CD4-positive, CD25-positive, alpha-beta regulatory T cell (primary cell): ENCODE measurements around the gene GAD2. TPM values are rescaled to one million over a fixed set of nuclear protein-coding genes. Genes with fewer than 3 reads are reported as not detected.

Experiments used
- ATAC-seq, 2 donors: fragments of 150-1000 bp; cut with Tn5 transposase; one replicate each; pipeline ENCODE4 v1.10.0; 2021; ENCODE audit warnings: low read depth in 2 of 2, moderate number of reproducible peaks in 2 of 2, moderate library complexity in 1 of 2
- DNase-seq, 3 donors: peaks; one replicate each; pipeline versions ENCODE4 v3.0.0 to v3.0.0-alpha.2; 2012 to 2022; ENCODE audit warnings: mixed read lengths in 1 of 3
- H3K27ac ChIP-seq: one replicate; pipeline ENCODE4 v1.7.0; 2013; ENCODE audit warnings: mild to moderate bottlenecking, low read length; ENCODE audit not compliant: insufficient read depth, poor library complexity, severe bottlenecking
- H3K27me3 ChIP-seq: one replicate; pipeline ENCODE4 v1.7.0; 2013; ENCODE audit warnings: low read length; ENCODE audit not compliant: control insufficient read depth, insufficient read depth
- H3K36me3 ChIP-seq: one replicate; pipeline ENCODE4 v1.7.0; 2013; ENCODE audit warnings: mild to moderate bottlenecking, low read length, moderate library complexity; ENCODE audit not compliant: control insufficient read depth, insufficient read depth
- H3K4me1 ChIP-seq: 2 replicates; pipeline ENCODE4 v1.7.0; 2013; ENCODE audit warnings: mild to moderate bottlenecking, low read length; ENCODE audit not compliant: insufficient read depth, control insufficient read depth, poor library complexity, severe bottlenecking
- H3K4me3 ChIP-seq: one replicate; pipeline ENCODE4 v1.7.0; 2013; ENCODE audit warnings: low read depth, mild to moderate bottlenecking, low read length, moderate library complexity
- H3K9me3 ChIP-seq, 2 experiments: 1 replicate in 1 of 2; 2 replicates in 1 of 2; pipeline ENCODE4 v1.7.0; 2013; ENCODE audit warnings: low read length in 2 of 2, mild to moderate bottlenecking in 1 of 2, moderate library complexity in 1 of 2; ENCODE audit not compliant: control insufficient read depth in 2 of 2
- H3K27ac Mint-ChIP-seq, 3 donors: one replicate each; pipeline ENCODE4 v1.8.0; 2020 to 2022; ENCODE audit warnings: mild to moderate bottlenecking in 3 of 3, mixed read lengths in 3 of 3, moderate library complexity in 2 of 3
- H3K27me3 Mint-ChIP-seq: one replicate; pipeline ENCODE4 v1.8.0; 2022; ENCODE audit warnings: mild to moderate bottlenecking, mixed read lengths
- H3K36me3 Mint-ChIP-seq: one replicate; pipeline ENCODE4 v1.8.0; 2020; ENCODE audit warnings: mixed read lengths
- H3K4me1 Mint-ChIP-seq, 4 donors: one replicate each; pipeline ENCODE4 v1.8.0; 2020 to 2022; ENCODE audit warnings: mixed read lengths in 4 of 4, mild to moderate bottlenecking in 1 of 4
- H3K4me3 Mint-ChIP-seq, 4 donors: one replicate each; pipeline ENCODE4 v1.8.0; 2020 to 2022; ENCODE audit warnings: mild to moderate bottlenecking in 4 of 4, mixed read lengths in 4 of 4, moderate library complexity in 3 of 4
- H3K9me3 Mint-ChIP-seq, 7 donors: one replicate each; pipeline ENCODE4 v1.8.0; 2020 to 2022; ENCODE audit warnings: mixed read lengths in 7 of 7, mild to moderate bottlenecking in 3 of 7, moderate library complexity in 2 of 7
- polyA plus RNA-seq, 4 donors: library from polyadenylated mRNA; unstranded; fragments of 300-500 nt; fragmentation: Illumina TruSeq; gene quantifications; one replicate each; pipeline ENCODE4 v1.2.3, GENCODE V29; 2021
- total RNA-seq: library from RNA; stranded (reverse); gene quantifications from one replicate; pipeline ENCODE4 v1.2.3, GENCODE V29; 2022

Gene GAD2
- total RNA-seq (not detected), polyA plus RNA-seq (not detected)

- H3K36me3 ChIP-seq, result no peaks in the 10 kb centered on the region
- Mint-ChIP-seq H3K4me1 (peaks cover 5 to 40% (median 8%) of the 10 kb centered on the region in 4 donors), H3K27ac (no peak within 1 kb of the TSS), H3K4me3 (peak within 1 kb of the TSS in 3 of 4 donors; percentile 59 to 78 (median 70)), H3K36me3 (no peaks in the 10 kb centered on the region), H3K9me3 (peaks cover 0 to 4% (median 0%) of the 10 kb centered on the region in 7 donors), H3K27me3 (peaks cover 94% of the 10 kb centered on the region)
- H3K4me1 ChIP-seq, result peaks cover 14% of the 10 kb centered on the region
- peaks cover 47% of the 10 kb centered on the region for H3K27me3 ChIP-seq
- no peak within 1 kb of the TSS for H3K27ac ChIP-seq
- DNase-seq (no peak), ATAC-seq (no peak)
- H3K4me3 ChIP-seq, result no peak within 1 kb of the TSS
- H3K9me3 ChIP-seq, result no peaks in the 10 kb centered on the region
These were observed at the start of gene GAD2 for GRCh38 chr10:26216585-26217395. TSS of gene GAD2 (plus strand) at chr10:26216774. CDS start at chr10:26216810, 36 bp downstream.

GRCh38 chr10:26169466-26169865 lies 47.1 kb upstream of the GAD2 start:
- Histone ChIP-seq H3K9me3 (no peaks in the 10 kb centered on the region), H3K27me3 (peaks cover 8% of the 10 kb centered on the region), H3K4me3 (no peak overlapping the region), H3K4me1 (no peaks in the 10 kb centered on the region), H3K27ac (no peak overlapping the region), H3K36me3 (no peaks in the 10 kb centered on the region)
- Mint-ChIP-seq H3K9me3 (peaks cover 0 to 2% (median 0%) of the 10 kb centered on the region in 7 donors), H3K27ac (no peak overlapping the region), H3K27me3 (peaks cover 9% of the 10 kb centered on the region), H3K4me1 (no peaks in the 10 kb centered on the region), H3K4me3 (no peak overlapping the region), H3K36me3 (no peaks in the 10 kb centered on the region)
- ATAC-seq, result no peak
- DNase-seq, result no peak

- Histone ChIP-seq H3K36me3 (no peaks in the 10 kb centered on the region), H3K4me1 (no peaks in the 10 kb centered on the region), H3K9me3 (no peaks in the 10 kb centered on the region), H3K4me3 (no peak overlapping the region), H3K27ac (no peak overlapping the region), H3K27me3 (peaks cover 8% of the 10 kb centered on the region)
- Mint-ChIP-seq H3K4me1 (no peaks in the 10 kb centered on the region), H3K4me3 (no peak overlapping the region), H3K27ac (no peak overlapping the region), H3K36me3 (no peaks in the 10 kb centered on the region), H3K9me3 (peaks cover 0 to 5% (median 0%) of the 10 kb centered on the region in 7 donors), H3K27me3 (peaks cover 9% of the 10 kb centered on the region)
- DNase-seq, result no peak
- no peak for ATAC-seq
These were observed 44.4 kb upstream of the GAD2 start for GRCh38 chr10:26172131-26172530.

- Mint-ChIP-seq H3K36me3 (no peaks in the 10 kb centered on the region), H3K27me3 (peaks cover 14% of the 10 kb centered on the region), H3K9me3 (peaks cover 0 to 5% (median 0%) of the 10 kb centered on the region in 7 donors), H3K27ac (no peak overlapping the region), H3K4me3 (no peak overlapping the region), H3K4me1 (no peaks in the 10 kb centered on the region)
- H3K36me3 ChIP-seq, result no peaks in the 10 kb centered on the region
- no peak for DNase-seq
- peaks cover 8% of the 10 kb centered on the region for H3K27me3 ChIP-seq
- H3K27ac ChIP-seq, result no peak overlapping the region
- no peak overlapping the region for H3K4me3 ChIP-seq
- no peak for ATAC-seq
- no peaks in the 10 kb centered on the region for H3K9me3 ChIP-seq
- no peaks in the 10 kb centered on the region for H3K4me1 ChIP-seq
These were observed 42.7 kb upstream of the GAD2 start for GRCh38 chr10:26173837-26174236.

- Histone ChIP-seq H3K4me1 (no peaks in the 10 kb centered on the region), H3K36me3 (no peaks in the 10 kb centered on the region), H3K27me3 (peaks cover 4% of the 10 kb centered on the region), H3K27ac (no peak overlapping the region), H3K4me3 (no peak overlapping the region), H3K9me3 (no peaks in the 10 kb centered on the region)
- no peak for DNase-seq
- Mint-ChIP-seq H3K4me3 (no peak overlapping the region), H3K36me3 (no peaks in the 10 kb centered on the region), H3K9me3 (peaks cover 0 to 5% (median 0%) of the 10 kb centered on the region in 7 donors), H3K27me3 (peaks cover 14% of the 10 kb centered on the region), H3K4me1 (no peaks in the 10 kb centered on the region), H3K27ac (no peak overlapping the region)
- ATAC-seq, result no peak
These were observed 39.2 kb upstream of the GAD2 start for GRCh38 chr10:26177341-26177740.

- no peak overlapping the region for H3K4me3 ChIP-seq
- H3K9me3 ChIP-seq, result peaks cover 0 to 1% of the 10 kb centered on the region in 2 experiments
- H3K4me1 Mint-ChIP-seq, result no peaks in the 10 kb centered on the region
- H3K9me3 Mint-ChIP-seq, result no peaks in the 10 kb centered on the region
- no peak overlapping the region for H3K4me3 Mint-ChIP-seq
- H3K36me3 ChIP-seq, result no peaks in the 10 kb centered on the region
- H3K27me3 Mint-ChIP-seq, result peaks cover 4% of the 10 kb centered on the region
- H3K36me3 Mint-ChIP-seq, result no peaks in the 10 kb centered on the region
- H3K27ac ChIP-seq, result no peak overlapping the region
- no peak overlapping the region for H3K27ac Mint-ChIP-seq
- no peaks in the 10 kb centered on the region for H3K27me3 ChIP-seq
- no peak for DNase-seq
- ATAC-seq, result no peak
- no peaks in the 10 kb centered on the region for H3K4me1 ChIP-seq
These were observed 22.3 kb upstream of the GAD2 start for GRCh38 chr10:26194275-26194674.

- H3K9me3 ChIP-seq, result no peaks in the 10 kb centered on the region
- Mint-ChIP-seq H3K9me3 (peaks cover 0 to 2% (median 0%) of the 10 kb centered on the region in 7 donors), H3K4me3 (no peak overlapping the region), H3K36me3 (no peaks in the 10 kb centered on the region), H3K27ac (no peak overlapping the region), H3K4me1 (no peaks in the 10 kb centered on the region), H3K27me3 (no peaks in the 10 kb centered on the region)
- no peak overlapping the region for H3K4me3 ChIP-seq
- peaks cover under 1% of the 10 kb centered on the region for H3K27me3 ChIP-seq
- H3K4me1 ChIP-seq, result no peaks in the 10 kb centered on the region
- H3K27ac ChIP-seq, result no peak overlapping the region
- H3K36me3 ChIP-seq, result no peaks in the 10 kb centered on the region
- ATAC-seq (no peak), DNase-seq (no peak)
These were observed 19.3 kb upstream of the GAD2 start for GRCh38 chr10:26197248-26197647.

- no peak overlapping the region for H3K27ac Mint-ChIP-seq
- peaks cover 0 to 2% (median 0%) of the 10 kb centered on the region in 7 donors for H3K9me3 Mint-ChIP-seq
These were observed 18.5 kb upstream of the GAD2 start for GRCh38 chr10:26198119-26198518.

More at GRCh38 chr10:26198119-26198518, 18.5 kb upstream of the GAD2 start:
- DNase-seq (no peak), ATAC-seq (no peak)
- Mint-ChIP-seq H3K4me3 (no peak overlapping the region), H3K27me3 (no peaks in the 10 kb centered on the region), H3K36me3 (no peaks in the 10 kb centered on the region), H3K4me1 (no peaks in the 10 kb centered on the region)
- H3K36me3 ChIP-seq, result no peaks in the 10 kb centered on the region
- no peak overlapping the region for H3K27ac ChIP-seq
- H3K27me3 ChIP-seq, result peaks cover 4% of the 10 kb centered on the region
- no peaks in the 10 kb centered on the region for H3K4me1 ChIP-seq
- no peak overlapping the region for H3K4me3 ChIP-seq
- H3K9me3 ChIP-seq, result no peaks in the 10 kb centered on the region
